ENCODE results near the gene TSPAN5. TPM values are rescaled to one million over a fixed set of nuclear protein-coding genes. Genes with fewer than 3 reads are reported as not detected.

The TSPAN5 gene
- total RNA-seq, 2 experiments from 2014 or later = 18.6 to 21.5 TPM

DNA sequence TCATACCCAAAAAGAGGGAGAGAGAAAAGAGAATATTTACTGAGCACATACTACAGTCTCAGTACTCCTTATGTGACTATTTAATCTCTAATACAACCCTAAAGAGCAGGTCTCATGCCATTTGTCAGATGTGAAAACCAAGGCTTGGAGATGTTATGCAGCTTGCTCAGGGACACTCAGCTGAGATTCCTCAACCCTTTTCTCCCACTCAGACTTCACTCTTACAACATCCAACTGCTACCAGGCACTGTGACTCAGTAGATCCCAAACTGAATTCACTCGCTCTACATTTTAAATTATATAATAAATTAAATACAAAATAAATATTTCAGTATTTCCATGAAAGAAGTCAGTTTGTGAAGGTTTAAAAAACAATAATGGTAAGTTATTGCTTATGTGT, 53.7 kb downstream of the TSPAN5 start:
- Mint-ChIP-seq H3K27ac (no peak overlapping the region), H3K27me3 (ENCODE audit: low read depth) (no peaks in the 10 kb centered on the region), H3K4me1 (ENCODE audit: low read depth) (peaks cover 49% of the 10 kb centered on the region), H3K9me3 (ENCODE audit: insufficient read depth) (peaks cover 13% of the 10 kb centered on the region), H3K4me3 (no peak overlapping the region), H3K36me3 (ENCODE audit: low read depth) (peaks cover 42% of the 10 kb centered on the region)
- ATAC-seq = no peak
- CTCF ChIA-PET = no interaction called here
- POLR2A ChIA-PET = no interaction called here
- DNase-seq = no peak

DNA sequence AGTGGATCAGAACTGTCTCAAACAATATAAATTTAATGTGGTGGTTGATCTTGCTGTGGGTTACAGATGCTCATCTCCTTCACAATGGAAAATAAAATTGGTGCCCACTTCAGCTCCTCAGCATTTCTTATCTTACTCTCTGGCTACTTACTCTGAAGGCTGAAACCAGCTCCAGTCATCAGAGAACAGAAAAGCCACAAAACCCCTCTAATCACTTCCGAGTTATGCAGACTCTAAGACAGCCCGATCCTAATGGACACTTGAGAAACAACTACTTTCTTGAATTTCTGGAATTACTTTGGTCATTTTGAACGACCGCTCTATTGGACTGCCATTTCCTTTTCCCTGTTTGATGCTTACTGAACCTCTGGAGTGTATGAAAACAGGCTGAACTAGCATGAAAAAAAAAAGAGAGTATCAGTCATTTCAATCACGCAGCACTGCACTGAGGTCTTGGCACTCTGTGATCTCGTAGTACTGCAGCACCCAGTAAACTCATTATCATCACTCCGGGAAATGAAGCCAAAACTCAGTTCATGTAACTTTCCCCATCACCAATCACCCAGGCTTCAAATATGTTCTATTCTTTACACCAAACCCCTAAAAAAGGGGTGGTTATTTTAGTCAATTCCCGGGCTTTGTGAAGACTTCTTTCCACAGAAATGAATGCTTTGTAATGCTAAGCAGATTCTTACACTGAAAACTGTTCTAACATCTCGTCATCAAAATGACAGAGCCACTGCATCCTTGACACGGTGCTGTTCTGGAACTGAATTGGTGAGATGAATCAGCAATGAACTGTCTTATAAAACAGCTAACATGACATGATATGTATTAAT, 54.5 kb downstream of the TSPAN5 start:
- DNase-seq (no peak), ATAC-seq (peak; percentile 20)
- Mint-ChIP-seq H3K4me3 (no peak overlapping the region), H3K4me1 (ENCODE audit: low read depth) (peaks cover 43% of the 10 kb centered on the region), H3K9me3 (ENCODE audit: insufficient read depth) (peaks cover 14% of the 10 kb centered on the region), H3K36me3 (ENCODE audit: low read depth) (peaks cover 46% of the 10 kb centered on the region), H3K27me3 (ENCODE audit: low read depth) (no peaks in the 10 kb centered on the region), H3K27ac (peak overlapping the region; percentile 6)
- CTCF ChIA-PET = interaction anchor here (0.8 to 1.7 kb wide), 4 partner anchors 20 to 200 kb away, joined by 3 to 4 read pairs (median 4); no protein-coding TSS in a partner anchor
- POLR2A ChIA-PET = no interaction called here

DNA sequence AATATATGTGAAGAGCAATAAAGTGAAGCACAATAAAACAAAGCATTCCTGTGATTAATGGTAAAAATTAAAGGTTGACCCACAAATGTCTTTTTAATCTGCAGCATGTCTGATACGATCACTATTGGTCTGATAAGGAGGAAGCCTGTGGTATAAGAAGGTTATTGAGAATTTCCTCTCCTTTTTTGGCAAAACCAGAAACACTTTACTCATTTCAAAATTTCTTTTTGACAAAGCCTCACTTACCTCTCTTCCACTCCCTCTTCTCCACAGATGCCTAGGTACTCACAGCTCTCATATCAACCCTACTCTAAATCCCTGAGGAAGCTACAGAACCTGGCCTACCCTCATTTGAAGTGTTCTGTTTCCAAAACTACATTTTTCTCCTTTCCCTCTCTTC, 56.1 kb downstream of the TSPAN5 start:
- DNase-seq (no peak), ATAC-seq (peak; percentile 68)
- H3K36me3 Mint-ChIP-seq (ENCODE audit: low read depth) = peaks cover 52% of the 10 kb centered on the region
- no peaks in the 10 kb centered on the region for H3K27me3 Mint-ChIP-seq (ENCODE audit: low read depth)
- H3K9me3 Mint-ChIP-seq (ENCODE audit: insufficient read depth) = peaks cover 14% of the 10 kb centered on the region
- ChIA-PET CTCF (interaction anchor here (1.1 to 1.8 kb wide), 4 partner anchors 22 to 202 kb away, joined by 3 to 4 read pairs (median 4); no protein-coding TSS in a partner anchor), POLR2A (interaction anchor here (0.8 kb wide), 1 partner anchor 393 kb away, joined by 4 read pairs; the partner anchor contains the start of gene METAP1)
- H3K4me3 Mint-ChIP-seq = peak overlapping the region; percentile 19
- peaks cover 36% of the 10 kb centered on the region for H3K4me1 Mint-ChIP-seq (ENCODE audit: low read depth)
- peak overlapping the region; percentile 80 for H3K27ac Mint-ChIP-seq

DNA sequence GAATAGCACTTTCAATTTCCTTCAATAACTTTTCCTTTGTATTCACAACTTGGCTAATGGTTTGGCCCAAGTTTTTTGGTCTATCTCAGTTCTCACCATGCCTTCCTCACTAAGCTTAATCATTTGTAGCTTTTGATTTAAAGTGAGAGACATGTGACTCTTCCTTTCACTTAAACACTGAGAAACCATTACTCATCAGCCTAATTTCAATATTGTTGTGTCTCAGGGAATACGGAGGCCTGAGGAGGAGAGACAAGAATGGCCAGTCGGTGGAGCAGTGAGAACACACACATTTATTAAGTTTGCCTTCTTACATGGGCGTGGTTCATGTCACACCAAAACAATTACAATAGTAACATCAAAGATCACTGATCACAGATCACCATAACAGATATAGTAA, 56.7 kb downstream of the TSPAN5 start:
- ChIA-PET POLR2A (interaction anchor here (0.6 to 1.1 kb wide), 3 partner anchors 16 to 67 kb away, joined by 3 to 4 read pairs (median 3); no protein-coding TSS in a partner anchor), CTCF (interaction anchor here (1.1 to 1.8 kb wide), 2 partner anchors 54 to 134 kb away, joined by 3 to 4 read pairs; no protein-coding TSS in a partner anchor)
- H3K36me3 Mint-ChIP-seq (ENCODE audit: low read depth) = peaks cover 51% of the 10 kb centered on the region
- no peak overlapping the region for H3K4me3 Mint-ChIP-seq
- peaks cover 36% of the 10 kb centered on the region for H3K4me1 Mint-ChIP-seq (ENCODE audit: low read depth)
- DNase-seq (no peak), ATAC-seq (peak; percentile 39)
- H3K27ac Mint-ChIP-seq = peak overlapping the region; percentile 13
- H3K27me3 Mint-ChIP-seq (ENCODE audit: low read depth) = no peaks in the 10 kb centered on the region
- peaks cover 14% of the 10 kb centered on the region for H3K9me3 Mint-ChIP-seq (ENCODE audit: insufficient read depth)

DNA sequence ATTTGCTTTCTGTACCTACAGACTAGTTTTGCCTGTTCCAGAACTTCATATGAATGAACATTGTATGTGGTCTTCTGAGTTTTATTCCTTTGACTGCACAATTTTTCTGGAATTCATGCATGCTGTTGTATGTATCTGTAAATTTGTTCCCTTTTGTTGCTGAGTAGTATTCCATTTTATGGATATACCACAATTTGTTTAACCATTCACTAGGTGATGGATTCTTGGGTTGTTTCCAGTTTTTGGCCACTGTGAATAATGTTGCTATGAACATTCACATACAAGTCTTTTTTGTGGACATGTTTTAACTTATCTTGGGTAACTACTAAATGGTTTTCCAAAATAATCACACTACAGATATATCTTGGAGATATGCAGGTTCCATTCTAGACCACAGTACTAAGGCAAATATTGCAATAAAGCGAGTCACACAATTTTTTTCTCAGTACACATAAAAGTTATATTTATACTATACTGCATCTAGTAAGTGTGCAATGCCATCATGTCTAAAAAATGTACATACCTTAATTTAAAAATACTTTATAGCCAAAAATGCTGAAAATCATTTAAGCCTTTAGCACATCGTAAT, 58.7 kb downstream of the TSPAN5 start:
- peaks cover 42% of the 10 kb centered on the region for H3K36me3 Mint-ChIP-seq (ENCODE audit: low read depth)
- H3K9me3 Mint-ChIP-seq (ENCODE audit: insufficient read depth) = peaks cover 14% of the 10 kb centered on the region
- peaks cover 36% of the 10 kb centered on the region for H3K4me1 Mint-ChIP-seq (ENCODE audit: low read depth)
- no peaks in the 10 kb centered on the region for H3K27me3 Mint-ChIP-seq (ENCODE audit: low read depth)
- ATAC-seq (no peak), DNase-seq (no peak)
- no peak overlapping the region for H3K27ac Mint-ChIP-seq
- ChIA-PET POLR2A (no interaction called here), CTCF (no interaction called here)
- H3K4me3 Mint-ChIP-seq = no peak overlapping the region

DNA sequence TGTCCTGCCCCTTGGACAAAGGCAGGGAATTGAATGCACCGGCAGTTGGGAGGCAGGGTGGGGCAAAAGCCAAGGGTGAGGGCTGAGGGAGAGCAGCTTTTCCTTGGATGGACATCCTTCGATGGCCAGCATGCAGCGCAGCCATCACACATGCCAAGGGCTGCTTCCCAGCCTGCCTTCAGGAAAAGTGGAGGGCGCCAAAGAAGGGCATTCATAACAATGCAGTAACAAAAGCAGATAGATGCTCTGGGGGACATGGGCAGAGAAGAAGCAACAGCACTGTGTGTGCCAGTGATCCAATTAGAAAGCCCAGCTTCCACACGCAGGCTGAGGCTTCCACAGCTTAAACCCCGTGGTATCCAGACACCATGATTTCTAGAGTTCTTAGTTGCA, 71.5 kb downstream of the TSPAN5 start:
- H3K27me3 Mint-ChIP-seq (ENCODE audit: low read depth) = no peaks in the 10 kb centered on the region
- no peak overlapping the region for H3K27ac Mint-ChIP-seq
- peaks cover 3% of the 10 kb centered on the region for H3K36me3 Mint-ChIP-seq (ENCODE audit: low read depth)
- no peaks in the 10 kb centered on the region for H3K4me1 Mint-ChIP-seq (ENCODE audit: low read depth)
- no peaks in the 10 kb centered on the region for H3K9me3 Mint-ChIP-seq (ENCODE audit: insufficient read depth)
- no peak for ATAC-seq
- ChIA-PET CTCF (no interaction called here), POLR2A (no interaction called here)
- H3K4me3 Mint-ChIP-seq = no peak overlapping the region
- DNase-seq = no peak

DNA sequence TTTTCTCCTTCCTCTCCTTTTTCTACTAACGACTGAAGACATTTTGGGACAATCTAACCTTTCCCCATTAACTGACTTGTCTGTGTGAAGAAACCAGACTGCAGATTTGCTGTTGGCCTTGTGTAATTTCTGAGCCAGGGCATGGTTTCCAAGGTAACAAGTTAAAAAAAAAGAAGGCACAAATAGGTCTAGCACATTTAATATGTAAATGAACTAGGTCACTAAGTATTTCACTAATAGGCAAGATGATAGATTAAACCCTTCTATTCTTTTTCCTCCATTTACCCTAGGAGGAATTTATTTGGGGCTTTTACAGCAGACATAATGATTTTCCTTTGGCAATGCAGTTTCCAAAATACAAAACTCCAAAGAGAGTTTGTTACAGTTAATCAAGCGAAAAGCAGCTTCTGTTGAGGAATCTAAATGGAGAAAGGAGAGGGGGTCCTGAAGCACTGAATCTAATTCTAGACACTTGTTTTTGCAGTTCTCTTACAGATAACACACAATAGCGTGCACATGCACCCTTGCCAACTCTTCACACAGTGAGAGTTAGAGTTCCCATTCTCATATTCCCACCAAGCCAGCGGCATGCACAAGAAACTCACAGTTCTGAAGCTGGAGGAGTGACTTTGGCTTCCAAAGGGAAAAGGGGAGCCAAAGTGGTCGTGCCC, 72.0 kb downstream of the TSPAN5 start:
- no peak for ATAC-seq
- CTCF ChIA-PET = no interaction called here
- no peaks in the 10 kb centered on the region for H3K4me1 Mint-ChIP-seq (ENCODE audit: low read depth)
- H3K4me3 Mint-ChIP-seq = no peak overlapping the region
- no peak overlapping the region for H3K27ac Mint-ChIP-seq
- no peaks in the 10 kb centered on the region for H3K27me3 Mint-ChIP-seq (ENCODE audit: low read depth)
- DNase-seq = no peak
- H3K36me3 Mint-ChIP-seq (ENCODE audit: low read depth) = peaks cover 3% of the 10 kb centered on the region
- no peaks in the 10 kb centered on the region for H3K9me3 Mint-ChIP-seq (ENCODE audit: insufficient read depth)
- POLR2A ChIA-PET = no interaction called here

DNA sequence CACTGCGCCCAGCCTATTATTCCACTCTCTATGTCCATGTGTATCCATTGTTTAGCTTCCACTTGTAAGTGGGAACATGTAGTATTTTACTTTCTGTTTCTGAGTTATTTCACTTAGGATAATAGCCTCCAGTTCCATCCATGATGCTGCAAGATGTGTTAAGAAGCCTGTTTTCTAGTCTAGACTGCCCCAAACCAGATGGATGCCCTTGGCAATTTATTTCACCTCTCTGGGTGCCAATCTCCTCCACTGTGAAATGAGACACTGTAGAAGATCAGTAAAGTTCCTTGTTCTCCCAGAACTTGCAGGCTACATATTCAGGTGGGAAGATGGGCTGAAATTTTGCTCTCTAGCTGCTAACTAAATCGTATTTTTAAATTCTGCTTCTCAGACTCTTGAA, 72.8 kb downstream of the TSPAN5 start:
- Mint-ChIP-seq H3K36me3 (ENCODE audit: low read depth) (peaks cover 3% of the 10 kb centered on the region), H3K9me3 (ENCODE audit: insufficient read depth) (no peaks in the 10 kb centered on the region), H3K27me3 (ENCODE audit: low read depth) (no peaks in the 10 kb centered on the region), H3K27ac (no peak overlapping the region), H3K4me1 (ENCODE audit: low read depth) (peaks cover 3% of the 10 kb centered on the region), H3K4me3 (no peak overlapping the region)
- no peak for DNase-seq
- CTCF ChIA-PET = no interaction called here
- ATAC-seq = no peak
- POLR2A ChIA-PET = no interaction called here

DNA sequence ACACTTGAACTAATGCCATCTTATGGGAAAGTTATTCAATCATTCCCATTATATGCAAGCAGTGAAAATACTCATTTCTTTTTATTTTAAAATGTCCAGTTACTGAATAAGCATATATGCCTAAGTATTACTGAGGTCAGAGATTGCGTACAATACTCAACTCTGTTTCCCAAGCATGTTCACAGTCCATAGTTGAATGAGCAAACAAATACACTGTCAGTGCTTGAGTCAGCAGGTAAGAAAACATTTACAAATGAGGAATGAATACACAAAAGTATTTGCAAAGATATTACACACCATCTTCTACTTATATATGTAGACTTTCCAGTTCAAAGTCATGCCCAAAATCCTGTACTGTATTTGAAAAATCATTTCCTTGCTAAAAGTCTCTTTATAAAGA, 74.1 kb downstream of the TSPAN5 start:
- Mint-ChIP-seq H3K4me3 (no peak overlapping the region), H3K36me3 (ENCODE audit: low read depth) (no peaks in the 10 kb centered on the region), H3K27me3 (ENCODE audit: low read depth) (no peaks in the 10 kb centered on the region), H3K27ac (no peak overlapping the region), H3K9me3 (ENCODE audit: insufficient read depth) (no peaks in the 10 kb centered on the region), H3K4me1 (ENCODE audit: low read depth) (peaks cover 7% of the 10 kb centered on the region)
- ATAC-seq = no peak
- ChIA-PET POLR2A (no interaction called here), CTCF (no interaction called here)
- DNase-seq = no peak

DNA sequence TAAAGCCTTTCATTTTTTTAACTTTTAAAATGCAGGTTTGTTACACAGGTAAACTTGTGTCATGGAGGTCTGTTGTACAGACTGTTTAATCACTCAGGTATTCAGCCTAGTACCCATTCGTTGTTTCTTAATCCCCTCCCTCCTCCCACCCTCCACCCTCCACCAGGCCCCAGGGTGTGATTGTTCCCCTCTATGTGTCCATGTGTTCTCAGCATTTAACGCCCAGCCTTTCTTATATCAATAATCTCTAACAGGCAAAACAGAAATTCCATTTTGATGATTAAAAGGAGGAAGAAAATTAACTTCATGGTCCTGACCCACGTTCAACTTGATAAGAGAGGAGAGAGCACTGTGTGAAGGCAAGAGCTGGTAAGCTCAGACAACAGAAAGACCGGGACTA, 75.1 kb downstream of the TSPAN5 start:
- H3K9me3 Mint-ChIP-seq (ENCODE audit: insufficient read depth) = no peaks in the 10 kb centered on the region
- ATAC-seq (no peak), DNase-seq (no peak)
- ChIA-PET CTCF (no interaction called here), POLR2A (no interaction called here)
- no peaks in the 10 kb centered on the region for H3K27me3 Mint-ChIP-seq (ENCODE audit: low read depth)
- peaks cover 11% of the 10 kb centered on the region for H3K4me1 Mint-ChIP-seq (ENCODE audit: low read depth)
- peak overlapping the region; percentile 6 for H3K27ac Mint-ChIP-seq
- no peaks in the 10 kb centered on the region for H3K36me3 Mint-ChIP-seq (ENCODE audit: low read depth)
- H3K4me3 Mint-ChIP-seq = no peak overlapping the region

DNA sequence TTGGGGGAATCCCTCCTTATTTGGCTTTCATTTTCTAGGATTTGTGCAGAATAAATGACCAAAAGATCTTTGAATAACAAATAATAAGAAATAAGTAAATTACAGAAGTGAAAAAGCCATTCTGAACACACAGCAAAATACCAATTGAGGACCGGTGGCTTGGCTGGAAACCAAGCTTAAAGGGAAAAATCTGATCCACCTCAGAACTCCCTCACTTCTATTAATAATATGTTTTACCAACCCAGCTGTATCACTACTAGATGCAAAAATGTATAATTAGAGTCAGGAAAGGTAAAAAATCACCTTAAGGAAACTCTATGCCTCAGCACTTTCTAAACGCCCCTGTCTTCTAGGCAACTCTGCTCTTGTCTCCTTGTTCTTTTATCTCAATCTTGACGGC, 77.3 kb downstream of the TSPAN5 start:
- POLR2A ChIA-PET = no interaction called here
- Mint-ChIP-seq H3K27ac (no peak overlapping the region), H3K4me3 (no peak overlapping the region), H3K9me3 (ENCODE audit: insufficient read depth) (no peaks in the 10 kb centered on the region), H3K4me1 (ENCODE audit: low read depth) (peaks cover 15% of the 10 kb centered on the region), H3K36me3 (ENCODE audit: low read depth) (peaks cover 5% of the 10 kb centered on the region), H3K27me3 (ENCODE audit: low read depth) (no peaks in the 10 kb centered on the region)
- no peak for DNase-seq
- no peak for ATAC-seq
- CTCF ChIA-PET = interaction anchor here (1.0 kb wide), 1 partner anchor 22 kb away, joined by 3 read pairs; no protein-coding TSS in a partner anchor

DNA sequence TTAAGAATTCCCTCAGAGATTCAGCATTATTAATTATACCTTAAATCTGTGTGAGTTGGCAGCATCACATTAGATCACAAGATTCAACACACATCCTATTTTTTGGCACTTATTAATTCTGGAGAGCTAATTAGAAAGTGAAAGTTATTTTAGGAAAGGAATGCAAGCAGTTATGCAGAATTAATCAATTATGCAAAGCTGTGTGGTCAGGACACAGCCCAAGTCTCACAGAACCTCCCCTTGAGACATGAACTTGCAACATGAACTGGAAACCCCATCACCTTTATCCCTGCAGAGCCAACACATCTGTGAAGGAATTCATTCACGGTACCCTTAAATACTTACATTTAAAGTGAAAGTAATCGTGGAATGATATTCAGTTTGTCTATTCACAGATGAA, 80.5 kb downstream of the TSPAN5 start:
- ChIA-PET CTCF (no interaction called here), POLR2A (no interaction called here)
- no peak for ATAC-seq
- no peak for DNase-seq
- no peaks in the 10 kb centered on the region for H3K9me3 Mint-ChIP-seq (ENCODE audit: insufficient read depth)
- no peak overlapping the region for H3K27ac Mint-ChIP-seq
- peaks cover 19% of the 10 kb centered on the region for H3K36me3 Mint-ChIP-seq (ENCODE audit: low read depth)
- no peak overlapping the region for H3K4me3 Mint-ChIP-seq
- H3K4me1 Mint-ChIP-seq (ENCODE audit: low read depth) = peaks cover 15% of the 10 kb centered on the region
- H3K27me3 Mint-ChIP-seq (ENCODE audit: low read depth) = no peaks in the 10 kb centered on the region
